NB4 (cell line): Measurements from ENCODE around the gene KHDC1L.
"Not testable (repeated sequence)": the region's sequence is repeated elsewhere in the genome, so short reads cannot be mapped to it uniquely, and the experiment has no call there.

Experiments
- DNase-seq: peaks from one replicate; pipeline ENCODE4 v3.0.0; 2010; ENCODE audit warnings: low read depth
- H3K4me3 ChIP-seq: one replicate; pipeline ENCODE4 v1.5.1; 2011; ENCODE audit warnings: mild to moderate bottlenecking, low read depth, low read length, moderate library complexity
- CTCF ChIP-seq: IDR thresholded peaks from one replicate; pipeline ENCODE4 v1.5.1; 2012; ENCODE audit warnings: low read depth, low read length
- MAX ChIP-seq: IDR thresholded peaks from 2 replicates; pipeline ENCODE4 v1.6.1; 2011; ENCODE audit warnings: low read depth, low read length
- MYC ChIP-seq: IDR thresholded peaks from 2 replicates; pipeline ENCODE4 v1.6.1; 2011; ENCODE audit warnings: low read depth, low read length
- POLR2A ChIP-seq: IDR thresholded peaks from 2 replicates; pipeline ENCODE4 v1.6.1; 2011; ENCODE audit warnings: mild to moderate bottlenecking; ENCODE audit not compliant: insufficient read length; ENCODE audit errors: extremely low read depth

The KHDC1L gene

DNA sequence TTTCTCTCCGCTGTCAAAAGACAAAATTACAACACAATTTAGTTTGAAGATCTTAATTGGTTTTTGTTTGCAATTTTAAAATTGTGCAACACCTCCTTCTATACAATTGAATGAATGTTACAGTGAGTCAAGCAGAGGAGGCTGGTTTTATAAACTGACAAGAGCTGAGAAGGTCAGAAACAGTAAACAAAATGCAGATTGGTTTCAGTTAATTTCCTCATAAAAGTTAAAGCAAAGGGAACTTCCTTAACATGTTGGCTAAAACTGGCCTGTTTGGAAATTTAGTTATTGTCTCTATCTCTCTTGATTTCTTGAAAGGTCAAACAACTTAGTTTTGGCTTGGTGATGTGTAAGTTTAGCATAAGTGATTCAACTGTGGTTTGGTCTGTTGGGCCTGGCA is 22.2 kb downstream of the KHDC1L start:
- peak; percentile 53 for DNase-seq
- TF ChIP-seq MYC: no peak
- no peak for TF ChIP-seq POLR2A
- TF ChIP-seq CTCF: no peak
- TF ChIP-seq MAX: no peak
- H3K4me3 ChIP-seq: no peak overlapping the region

DNA sequence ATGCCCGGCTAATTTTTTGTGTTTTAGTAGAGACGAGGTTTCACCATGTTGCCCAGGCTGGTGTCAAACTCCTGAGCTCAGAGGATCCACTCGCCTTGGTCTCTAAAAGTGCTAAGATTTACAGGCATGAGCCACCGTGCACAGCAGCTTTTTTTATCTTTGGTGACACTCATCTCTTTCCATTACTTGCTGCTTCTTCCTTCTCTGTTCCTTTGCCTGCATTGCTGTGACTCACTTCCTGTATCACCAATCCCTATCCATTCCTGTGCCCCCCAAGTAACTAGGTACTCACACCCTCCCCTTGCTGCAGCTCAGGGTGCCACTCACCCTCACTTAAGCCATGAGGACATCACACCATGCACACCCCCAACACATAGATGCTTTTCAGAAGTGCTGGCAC is 24.6 kb downstream of the KHDC1L start:
- no peak for TF ChIP-seq CTCF
- H3K4me3 ChIP-seq: no peak overlapping the region
- peak; percentile 20 for DNase-seq

- no peak for DNase-seq
- TF ChIP-seq CTCF (no peak), MYC (no peak), POLR2A (no peak), MAX (no peak)
- no peak overlapping the region for H3K4me3 ChIP-seq
Observed at GRCh38 chr6:73200247-73200646, 25.0 kb downstream of the KHDC1L start.

DNA sequence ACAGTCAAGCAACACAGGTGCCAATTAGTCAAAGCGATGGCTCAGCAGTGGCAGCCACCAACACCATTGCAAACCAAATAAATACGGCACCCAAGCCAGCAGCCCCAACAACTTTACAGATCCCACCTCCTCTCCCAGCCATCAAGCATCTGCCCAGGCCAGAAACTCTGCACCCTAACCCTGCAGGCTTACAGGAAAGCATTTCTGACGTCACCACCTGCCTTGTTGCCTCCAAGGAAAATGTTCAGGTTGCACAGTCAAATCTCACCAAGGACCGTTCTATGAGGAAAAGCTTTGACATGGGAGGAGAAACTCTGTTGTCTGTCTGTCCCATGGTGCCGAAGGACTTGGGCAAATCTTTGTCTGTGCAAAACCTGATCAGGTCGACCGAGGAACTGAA is 30.6 kb downstream of the KHDC1L start:
- TF ChIP-seq MAX (no peak), POLR2A (no peak), CTCF (no peak), MYC (no peak)
- no peak overlapping the region for H3K4me3 ChIP-seq
- DNase-seq: no peak

DNA sequence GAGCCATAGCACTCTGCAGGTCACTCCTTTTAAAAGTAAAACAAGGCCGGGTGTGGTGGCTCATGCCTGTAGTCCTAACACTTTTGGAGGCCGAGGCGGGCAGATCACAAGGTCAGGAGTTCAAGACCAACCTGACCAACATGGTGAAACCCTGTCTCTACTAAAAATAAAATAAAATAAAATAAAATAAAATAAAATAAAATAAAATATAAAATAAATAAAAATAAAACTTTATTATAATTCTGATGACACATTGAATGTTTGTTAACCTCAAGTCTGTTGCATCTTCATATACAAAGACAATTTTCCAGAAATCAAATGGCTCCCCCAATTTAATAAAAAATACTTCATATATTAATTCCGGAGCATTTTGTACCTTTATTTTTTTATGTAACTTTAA is 32.0 kb downstream of the KHDC1L start:
- not testable (repeated sequence) for DNase-seq, H3K4me3 ChIP-seq

- no peak for DNase-seq
- TF ChIP-seq POLR2A (no peak), MYC (no peak), MAX (no peak), CTCF (no peak)
Observed at GRCh38 chr6:73182021-73182607, 43.2 kb downstream of the KHDC1L start.

More at GRCh38 chr6:73182021-73182607, 43.2 kb downstream of the KHDC1L start:
- H3K4me3 ChIP-seq: no peak overlapping the region
